HG03108 (cell line): ENCODE results near the gene EMC9.

Experiments
- ATAC-seq: cut with Tn5 transposase; IDR thresholded peaks from one replicate; pipeline ENCODE4 v1.9.1; 2021; ENCODE audit warnings: moderate library complexity; ENCODE audit not compliant: unreplicated experiment

The EMC9 gene

DNA sequence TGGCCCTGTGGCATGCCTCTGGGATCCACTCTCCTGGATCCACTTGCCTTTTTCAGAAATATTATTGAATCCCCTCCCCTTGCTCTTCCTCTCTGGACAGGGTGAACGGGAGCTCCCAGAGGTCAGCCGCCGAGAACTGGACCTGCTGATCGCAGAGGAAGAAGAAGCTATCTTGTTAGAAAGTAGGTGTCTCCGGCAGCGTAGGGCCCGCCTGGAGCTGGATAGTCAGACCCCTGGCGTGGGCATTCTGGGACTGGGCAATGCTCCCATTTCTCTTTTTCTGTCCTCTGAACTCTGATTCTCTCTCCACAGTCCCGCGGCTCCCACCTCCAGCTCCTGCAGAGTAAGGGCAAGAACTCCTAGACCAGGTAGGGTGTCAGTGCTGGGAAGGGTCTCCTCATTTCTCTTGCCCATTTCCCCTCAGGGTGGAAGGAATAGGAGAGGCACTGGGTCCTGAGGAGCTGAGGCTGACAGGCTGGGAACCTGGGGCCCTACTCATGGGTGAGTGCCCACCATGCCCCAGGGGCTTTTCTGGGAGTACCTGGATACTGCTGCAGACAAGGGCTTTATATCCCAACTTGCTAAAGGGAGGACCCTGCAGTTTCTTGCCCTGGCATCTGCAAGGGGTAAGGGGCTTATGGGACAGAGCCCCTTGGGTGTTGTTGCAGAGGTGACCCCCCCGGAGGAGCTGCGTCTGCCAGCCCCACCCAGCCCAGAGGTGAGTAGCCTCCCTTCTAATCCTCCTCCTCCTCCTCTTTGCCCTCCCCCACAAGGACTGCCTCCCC lies 35.8 kb upstream of the EMC9 start:
- ATAC-seq = no peak

DNA sequence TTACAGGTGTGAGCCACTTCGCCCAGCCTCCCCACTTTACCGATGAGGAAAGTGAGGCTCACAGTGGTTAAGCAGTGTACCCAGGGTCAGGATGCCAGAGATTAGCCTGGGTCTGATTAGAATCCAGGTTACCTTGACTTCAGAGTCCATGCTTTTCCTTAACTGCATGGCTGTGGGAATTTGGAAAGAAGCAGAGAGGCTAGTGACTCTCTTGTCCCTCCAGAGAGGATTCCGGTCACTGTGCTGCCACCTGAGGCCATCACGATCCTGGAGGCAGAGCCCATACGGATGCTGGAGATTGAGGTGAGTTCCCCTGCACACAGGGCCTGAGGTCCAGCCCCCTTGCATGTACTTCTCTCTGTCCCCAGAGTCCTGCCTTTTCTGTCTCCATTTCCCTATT lies 35.2 kb upstream of the EMC9 start:
- ATAC-seq = no peak

DNA sequence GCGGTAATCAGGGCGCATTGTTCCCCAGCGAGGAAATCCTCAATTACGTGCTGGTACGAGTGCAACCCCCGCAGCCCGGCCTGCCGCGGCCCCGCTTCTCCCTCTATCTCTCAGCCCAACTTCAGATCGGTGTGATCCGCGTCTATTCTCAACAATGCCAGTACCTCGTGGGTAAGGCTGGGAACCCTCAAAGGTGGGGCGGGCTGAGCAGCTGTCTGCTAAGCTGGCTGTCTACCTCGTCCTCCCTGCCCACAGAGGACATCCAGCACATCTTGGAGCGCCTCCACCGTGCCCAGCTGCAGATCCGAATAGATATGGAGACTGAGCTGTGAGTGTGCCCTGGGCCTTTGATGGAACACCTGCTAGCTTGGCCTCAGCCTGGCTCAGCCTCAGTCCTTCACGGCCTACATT lies 31.5 kb upstream of the EMC9 start:
- ATAC-seq = no peak

DNA sequence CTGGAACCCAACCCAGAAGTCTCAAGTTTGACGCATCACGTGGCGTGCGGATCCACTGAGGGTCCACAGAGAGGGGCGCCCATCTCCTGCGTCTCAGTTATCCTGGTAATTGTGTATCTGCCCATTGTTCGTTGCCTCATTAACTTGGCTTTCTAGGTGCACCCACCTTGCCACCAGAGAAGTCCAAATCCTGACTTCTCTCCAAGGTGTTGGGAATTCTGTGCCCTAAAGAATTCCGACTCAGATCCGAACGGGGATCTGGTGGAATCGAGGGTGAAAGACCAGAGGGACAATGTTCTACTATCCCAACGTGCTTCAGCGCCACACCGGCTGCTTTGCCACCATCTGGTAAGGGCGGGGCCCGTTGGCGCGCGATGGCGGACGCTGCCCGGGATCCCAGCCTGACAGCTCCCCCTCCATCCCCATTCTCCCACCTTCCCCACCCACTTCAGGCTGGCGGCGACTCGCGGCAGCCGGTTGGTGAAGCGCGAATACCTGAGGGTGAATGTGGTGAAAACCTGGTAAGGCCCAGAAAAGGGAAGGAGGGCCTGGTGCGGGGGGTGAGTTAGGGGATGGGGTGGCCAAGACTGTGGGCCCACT lies 31.0 kb upstream of the EMC9 start:
- no peak for ATAC-seq

DNA sequence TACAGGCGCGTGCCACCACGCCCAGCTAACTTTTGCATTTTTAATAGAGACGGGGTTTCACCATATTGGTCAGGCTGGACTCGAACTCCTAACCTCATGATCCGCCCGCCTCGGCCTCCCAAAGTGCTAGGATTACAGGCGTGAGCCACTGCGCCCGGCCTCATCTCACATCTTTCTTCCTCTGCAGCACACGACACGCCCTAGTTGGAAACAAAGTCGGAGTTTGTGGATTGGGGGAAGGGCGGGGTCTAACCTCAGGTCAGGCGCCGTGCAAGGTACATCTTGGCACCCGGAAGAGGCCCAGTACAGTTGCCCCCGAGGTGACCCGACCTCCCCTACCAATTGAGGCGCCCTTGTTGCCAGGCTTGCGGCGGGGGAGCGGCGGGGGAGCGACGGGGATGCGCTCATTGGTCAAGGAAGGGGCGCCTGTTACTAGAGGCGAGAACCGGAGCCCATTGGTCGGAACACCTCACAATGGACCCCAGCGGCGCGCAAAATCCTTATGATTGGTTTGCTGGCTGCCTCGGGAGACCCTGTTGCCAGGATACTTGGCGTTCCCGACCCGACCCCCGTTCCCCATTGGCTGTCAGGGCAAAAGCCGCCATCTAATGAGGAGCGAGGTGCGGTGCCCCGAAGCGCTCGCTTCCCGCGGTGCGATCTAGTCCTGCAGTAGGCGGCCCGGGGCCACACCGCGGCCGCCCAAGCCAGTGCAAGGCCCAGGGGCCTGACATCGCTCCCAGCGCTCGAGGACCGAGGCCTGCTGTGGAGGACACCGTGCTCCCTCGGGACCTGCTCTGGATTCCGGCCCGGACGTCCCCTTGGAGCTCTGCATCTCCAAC lies 30.2 kb upstream of the EMC9 start, which contains the start of gene REC8:
REC8 (plus strand) TSS at position 659 of the 839 bp plus-strand sequence. CDS start 473 bp downstream, outside the sequence.
- ATAC-seq = peak; percentile 85

DNA sequence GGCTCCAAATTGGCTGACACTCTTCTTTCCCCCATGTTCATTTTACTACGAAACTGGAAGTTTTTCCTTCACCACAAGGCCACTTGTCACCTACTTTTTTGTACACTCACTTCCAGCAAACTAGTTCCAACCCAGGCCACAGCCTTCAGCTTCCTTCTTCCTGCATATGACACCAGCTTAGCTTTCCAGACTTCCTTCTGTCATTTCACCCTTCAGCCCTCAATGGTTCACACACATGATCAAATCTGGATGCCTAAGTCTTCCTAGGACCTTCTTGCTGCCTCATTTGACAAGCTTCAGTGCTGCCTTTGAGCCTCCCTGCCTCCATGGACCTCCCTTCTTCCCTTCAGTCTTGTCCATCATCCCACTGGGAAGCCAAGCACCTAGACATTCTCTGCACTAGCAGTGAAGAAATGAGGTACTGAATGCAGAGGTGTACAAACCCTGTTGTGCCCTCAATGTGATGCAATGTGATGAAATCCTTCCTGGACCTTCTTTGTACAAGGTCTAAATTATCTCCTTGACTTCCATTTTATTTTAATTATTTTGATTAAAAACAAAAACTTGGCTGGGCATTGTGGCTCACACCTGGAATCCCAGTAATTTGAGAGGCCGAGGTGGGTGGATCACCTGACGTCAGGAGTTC lies 26.2 kb upstream of the EMC9 start:
- no peak for ATAC-seq

DNA sequence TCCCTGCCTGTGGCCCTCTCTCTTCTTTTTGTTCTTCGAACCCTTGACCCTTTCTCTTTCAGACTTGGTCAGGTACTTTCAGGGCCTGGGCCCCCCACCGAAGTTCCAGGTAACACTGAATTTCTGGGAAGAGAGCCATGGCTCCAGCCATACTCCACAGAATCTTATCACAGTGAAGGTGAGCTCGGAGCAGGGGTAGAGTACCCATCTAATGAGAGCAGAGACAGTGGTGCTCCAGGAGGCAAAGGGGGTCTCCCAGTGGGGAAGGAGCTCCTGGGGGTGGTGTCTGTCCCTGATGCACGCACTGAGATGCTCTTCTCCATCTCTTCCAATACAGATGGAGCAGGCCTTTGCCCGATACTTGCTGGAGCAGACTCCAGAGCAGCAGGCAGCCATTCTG lies 24.4 kb upstream of the EMC9 start:
- no peak for ATAC-seq

DNA sequence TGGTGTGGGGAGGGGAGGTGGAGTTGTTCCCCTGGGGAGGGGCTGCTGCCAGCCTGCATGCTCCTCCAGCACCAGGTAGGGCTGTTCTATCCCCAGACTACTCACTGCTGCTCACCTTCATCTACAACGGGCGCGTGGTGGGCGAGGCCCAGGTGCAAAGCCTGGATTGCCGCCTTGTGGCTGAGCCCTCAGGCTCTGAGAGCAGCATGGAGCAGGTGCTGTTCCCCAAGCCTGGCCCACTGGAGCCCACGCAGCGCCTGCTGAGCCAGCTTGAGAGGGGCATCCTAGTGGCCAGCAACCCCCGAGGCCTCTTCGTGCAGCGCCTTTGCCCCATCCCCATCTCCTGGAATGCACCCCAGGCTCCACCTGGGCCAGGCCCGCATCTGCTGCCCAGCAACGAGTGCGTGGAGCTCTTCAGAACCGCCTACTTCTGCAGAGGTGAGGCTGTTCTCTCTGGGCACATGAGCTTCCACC lies 23.2 kb upstream of the EMC9 start:
- no peak for ATAC-seq

DNA sequence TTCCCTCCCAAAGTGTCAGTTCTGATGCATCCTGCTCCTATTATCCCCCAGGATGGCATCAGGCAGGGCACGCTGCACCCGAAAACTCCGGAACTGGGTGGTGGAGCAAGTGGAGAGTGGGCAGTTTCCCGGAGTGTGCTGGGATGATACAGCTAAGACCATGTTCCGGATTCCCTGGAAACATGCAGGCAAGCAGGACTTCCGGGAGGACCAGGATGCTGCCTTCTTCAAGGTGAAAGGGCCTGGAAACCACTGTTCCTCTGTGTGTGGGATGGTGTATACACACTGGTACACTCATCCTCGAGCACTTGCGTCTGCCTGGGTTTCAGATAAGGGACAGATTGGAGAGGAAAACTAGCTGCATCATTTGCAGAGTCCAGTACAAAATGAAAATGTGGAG lies 20.7 kb upstream of the EMC9 start:
- no peak for ATAC-seq

DNA sequence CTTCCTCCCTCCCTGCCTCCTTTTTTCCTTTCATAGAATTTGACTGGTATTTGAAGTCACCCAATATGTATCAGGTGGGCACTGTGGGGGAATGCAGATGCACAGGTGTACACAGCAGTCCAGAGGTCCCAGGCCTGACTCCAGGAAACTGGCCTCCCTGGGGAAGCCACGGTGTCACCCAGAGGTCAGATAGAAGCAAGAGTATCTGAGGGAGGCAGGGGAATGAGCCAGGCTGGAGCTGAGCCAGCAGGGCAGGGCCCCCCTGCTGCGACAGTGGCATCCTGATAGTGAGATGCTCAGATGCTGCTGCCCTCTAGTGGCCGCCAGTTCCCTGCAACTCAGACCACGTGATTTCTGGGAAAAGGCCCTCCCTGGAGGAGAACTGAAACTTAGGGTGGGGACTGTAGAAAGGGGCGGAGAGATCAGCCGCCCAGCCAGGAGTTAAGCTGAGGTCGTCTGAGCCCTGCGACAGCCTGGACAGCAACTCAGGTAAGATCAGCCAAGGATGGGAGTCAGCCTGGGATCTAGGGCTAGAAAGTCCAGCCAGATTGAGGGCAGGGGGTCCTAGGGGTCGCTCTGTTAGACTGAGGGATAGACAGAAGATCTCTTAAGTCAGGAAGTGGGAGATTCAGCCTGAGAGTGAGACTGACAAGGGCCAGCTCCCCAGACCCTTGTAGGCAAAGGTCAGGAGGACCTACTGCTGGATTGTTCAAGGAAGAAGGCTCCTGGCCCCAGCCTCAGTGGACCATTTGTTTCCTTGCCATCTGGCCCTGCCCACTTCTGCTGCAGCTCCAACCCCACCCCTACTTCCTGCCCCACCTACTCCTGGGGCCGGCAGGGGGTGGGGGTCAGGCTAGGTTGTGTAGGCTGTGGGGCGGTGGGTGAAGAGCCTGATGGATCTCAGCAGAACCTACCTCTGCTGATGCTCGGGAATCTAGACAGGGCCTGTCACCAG lies 19.7 kb upstream of the EMC9 start, which contains the start of gene IRF9:
IRF9 (plus strand) TSS at position 416 of the 955 bp plus-strand sequence. CDS start 880 bp downstream, outside the sequence.
- peak; percentile 81 for ATAC-seq

DNA sequence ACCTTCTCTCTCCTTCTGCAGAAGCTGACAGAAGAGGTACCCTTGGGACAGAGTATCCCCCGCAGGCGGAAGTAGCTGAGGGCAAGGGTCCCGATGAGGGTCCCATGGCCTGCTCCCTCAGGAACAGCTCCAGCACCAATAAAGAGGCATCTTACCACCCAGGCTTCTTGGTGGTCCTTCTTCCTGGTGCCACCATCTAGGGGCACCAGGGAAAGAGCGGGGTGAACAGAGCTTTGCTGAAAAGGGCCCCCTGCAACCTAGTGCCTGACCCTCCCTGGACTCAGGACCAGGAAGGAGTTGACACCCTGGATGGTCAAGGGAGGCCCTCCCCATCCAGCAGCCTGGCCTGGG lies 19.1 kb upstream of the EMC9 start:
- no peak for ATAC-seq

DNA sequence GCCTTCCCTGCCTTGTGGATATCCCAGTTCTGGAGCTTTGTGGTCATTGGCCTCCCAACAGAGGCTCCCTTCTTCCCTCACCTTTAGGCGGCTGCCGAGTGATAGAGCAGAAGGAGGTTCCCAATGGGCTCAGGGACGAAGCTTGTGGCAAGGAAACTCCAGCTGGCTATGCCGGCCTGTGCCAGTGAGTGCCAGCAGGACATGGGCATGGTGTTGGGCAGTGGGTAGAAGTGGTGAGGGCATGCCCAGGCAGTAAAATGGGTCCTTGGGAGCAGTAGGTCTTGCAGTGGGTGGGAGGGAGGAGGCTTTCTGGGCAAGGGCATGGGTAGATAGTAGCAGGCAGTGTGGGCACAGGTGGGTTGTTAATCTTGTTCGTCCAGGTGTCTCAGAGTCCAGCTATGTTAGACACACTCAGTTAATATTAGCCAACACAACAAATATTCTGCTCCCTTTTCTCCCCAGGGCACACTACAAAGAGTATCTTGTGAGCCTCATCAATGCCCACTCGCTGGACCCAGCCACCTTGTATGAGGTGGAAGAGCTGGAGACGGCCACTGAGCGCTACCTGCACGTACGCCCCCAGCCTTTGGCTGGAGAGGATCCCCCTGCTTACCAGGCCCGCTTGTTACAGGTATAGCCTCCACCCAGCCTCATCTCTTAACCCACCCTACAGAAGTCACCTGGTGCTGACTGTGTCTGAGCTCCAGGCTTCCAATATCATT lies 18.5 kb upstream of the EMC9 start:
- ATAC-seq = no peak

DNA sequence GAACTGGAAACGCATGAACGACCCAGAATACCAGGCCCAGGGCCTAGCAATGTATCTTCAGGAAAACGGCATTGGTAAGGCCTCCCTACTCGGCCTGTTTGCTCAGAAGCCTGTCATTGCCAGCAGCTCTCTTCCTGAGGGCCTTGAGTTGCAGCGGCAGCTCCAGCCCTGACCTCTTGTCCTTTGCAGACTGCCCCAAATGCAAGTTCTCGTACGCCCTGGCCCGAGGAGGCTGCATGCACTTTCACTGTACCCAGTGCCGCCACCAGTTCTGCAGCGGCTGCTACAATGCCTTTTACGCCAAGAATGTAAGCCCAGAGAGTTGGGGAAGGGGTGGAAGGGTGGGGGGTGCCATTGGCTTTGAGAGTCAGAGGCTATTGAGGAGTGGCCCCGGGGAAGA lies 15.9 kb upstream of the EMC9 start:
- no peak for ATAC-seq

DNA sequence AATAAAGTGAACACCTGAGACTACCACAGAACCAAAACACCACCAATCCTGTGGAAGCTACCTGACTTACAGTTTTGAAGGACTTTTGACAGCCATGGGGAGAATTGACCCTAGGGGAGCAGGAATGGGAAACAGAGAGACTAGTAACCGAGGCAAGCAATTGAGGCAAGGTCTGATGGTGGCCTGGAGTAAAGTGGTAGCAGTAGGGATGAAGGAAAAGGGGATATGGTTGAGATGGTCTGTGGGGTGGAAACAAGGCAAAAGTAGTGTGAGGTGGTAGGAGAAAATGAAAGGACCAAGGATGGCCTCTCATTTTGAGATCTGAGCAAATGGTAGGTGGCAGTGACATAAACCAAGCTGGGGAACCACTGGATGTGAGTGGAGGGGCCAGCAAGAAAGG lies 15.4 kb upstream of the EMC9 start:
- no peak for ATAC-seq

DNA sequence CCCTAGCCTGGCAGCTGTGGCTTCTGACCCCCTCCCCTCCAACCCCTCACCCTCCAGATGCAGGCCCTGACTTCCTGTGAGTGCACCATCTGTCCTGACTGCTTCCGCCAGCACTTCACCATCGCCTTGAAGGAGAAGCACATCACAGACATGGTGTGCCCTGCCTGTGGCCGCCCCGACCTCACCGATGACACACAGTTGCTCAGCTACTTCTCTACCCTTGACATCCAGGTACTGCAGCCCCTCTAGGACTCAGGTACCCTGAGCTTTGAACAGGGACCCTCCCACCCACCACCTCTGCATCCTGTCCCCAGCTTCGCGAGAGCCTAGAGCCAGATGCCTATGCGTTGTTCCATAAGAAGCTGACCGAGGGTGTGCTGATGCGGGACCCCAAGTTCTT lies 13.7 kb upstream of the EMC9 start:
- ATAC-seq = no peak

DNA sequence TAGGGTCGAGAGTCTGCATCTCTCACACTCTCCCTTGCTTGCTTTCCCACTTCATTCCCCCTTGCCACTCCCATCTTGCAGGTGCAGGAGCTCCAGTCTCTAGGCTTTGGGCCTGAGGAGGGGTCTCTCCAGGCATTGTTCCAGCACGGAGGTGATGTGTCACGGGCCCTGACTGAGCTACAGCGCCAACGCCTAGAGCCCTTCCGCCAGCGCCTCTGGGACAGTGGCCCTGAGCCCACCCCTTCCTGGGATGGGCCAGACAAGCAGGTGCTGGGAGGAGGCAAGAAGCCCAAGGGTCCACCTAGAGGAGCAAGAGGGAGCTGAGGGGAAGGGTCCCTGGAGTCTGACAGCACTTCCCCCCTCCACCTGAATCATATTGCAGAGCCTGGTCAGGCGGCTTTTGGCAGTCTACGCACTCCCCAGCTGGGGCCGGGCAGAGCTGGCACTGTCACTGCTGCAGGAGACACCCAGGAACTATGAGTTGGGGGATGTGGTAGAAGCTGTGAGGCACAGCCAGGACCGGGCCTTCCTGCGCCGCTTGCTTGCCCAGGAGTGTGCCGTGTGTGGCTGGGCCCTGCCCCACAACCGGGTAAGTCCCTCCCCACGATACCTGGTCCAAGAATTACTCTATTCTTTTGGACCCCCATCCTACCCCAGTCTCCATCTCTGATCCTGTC lies 10.2 kb upstream of the EMC9 start:
- ATAC-seq = no peak

DNA sequence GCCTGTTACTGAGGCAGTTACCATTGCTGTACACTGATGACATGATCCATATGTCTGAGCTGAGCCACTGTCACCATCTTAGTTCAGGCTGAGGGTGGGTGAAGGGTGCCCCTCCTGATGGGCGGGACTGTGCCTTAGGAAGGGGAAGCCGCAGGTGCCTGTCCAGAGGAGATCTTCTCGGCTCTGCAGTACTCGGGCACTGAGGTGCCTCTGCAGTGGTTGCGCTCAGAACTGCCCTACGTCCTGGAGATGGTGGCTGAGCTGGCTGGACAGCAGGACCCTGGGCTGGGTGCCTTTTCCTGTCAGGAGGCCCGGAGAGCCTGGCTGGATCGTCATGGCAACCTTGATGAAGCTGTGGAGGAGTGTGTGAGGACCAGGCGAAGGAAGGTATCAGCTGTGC lies 9.6 kb upstream of the EMC9 start:
- ATAC-seq = no peak

DNA sequence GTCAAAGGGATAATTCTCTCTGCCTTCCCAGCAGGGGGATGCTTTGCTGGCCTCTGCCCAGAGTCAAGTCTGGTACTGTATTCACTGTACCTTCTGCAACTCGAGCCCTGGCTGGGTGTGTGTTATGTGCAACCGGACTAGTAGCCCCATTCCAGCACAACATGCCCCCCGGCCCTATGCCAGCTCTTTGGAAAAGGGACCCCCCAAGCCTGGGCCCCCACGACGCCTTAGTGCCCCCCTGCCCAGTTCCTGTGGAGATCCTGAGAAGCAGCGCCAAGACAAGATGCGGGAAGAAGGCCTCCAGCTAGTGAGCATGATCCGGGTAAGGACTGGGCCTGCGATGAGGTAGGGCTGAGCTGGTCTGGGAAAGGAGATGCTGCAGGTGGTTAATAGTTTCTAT lies 9.2 kb upstream of the EMC9 start:
- ATAC-seq = no peak

DNA sequence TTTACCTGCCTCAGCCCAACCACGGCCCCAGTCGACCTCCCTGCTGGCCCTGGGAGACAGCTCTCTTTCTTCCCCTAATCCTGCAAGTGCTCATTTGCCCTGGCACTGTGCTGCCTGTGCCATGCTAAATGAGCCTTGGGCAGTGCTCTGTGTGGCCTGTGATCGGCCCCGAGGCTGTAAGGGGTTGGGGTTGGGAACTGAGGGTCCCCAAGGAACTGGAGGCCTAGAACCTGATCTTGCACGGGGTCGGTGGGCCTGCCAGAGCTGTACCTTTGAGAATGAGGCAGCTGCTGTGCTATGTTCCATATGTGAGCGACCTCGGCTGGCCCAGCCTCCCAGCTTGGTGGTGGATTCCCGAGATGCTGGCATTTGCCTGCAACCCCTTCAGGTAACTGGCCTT lies 8.7 kb upstream of the EMC9 start:
- ATAC-seq = no peak
